ENCODE results near the gene MGMT.

The MGMT gene

DNA sequence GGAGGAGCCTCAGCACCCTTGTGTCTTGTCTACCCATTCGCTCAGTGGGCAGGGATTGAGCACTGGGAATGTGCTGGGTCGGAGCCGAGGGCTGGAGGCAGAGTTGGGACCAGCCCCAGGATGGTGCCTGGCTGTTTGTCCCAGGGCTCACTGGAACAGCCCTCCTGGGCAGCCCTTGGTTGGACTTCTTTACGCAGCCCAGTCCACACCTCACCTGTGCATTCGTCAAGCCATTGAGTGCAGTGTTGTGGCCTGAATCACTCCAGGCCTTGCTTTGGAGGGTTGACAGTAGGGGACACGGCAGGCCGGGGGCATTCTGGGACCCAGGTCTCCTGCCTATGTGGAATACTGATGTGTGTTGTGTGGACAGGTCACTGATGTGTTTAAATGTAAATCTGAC is 229.6 kb downstream of the MGMT start:
- DNase-seq: no peak

GRCh38 chr10:129697463-129698247 is 230.6 kb downstream of the MGMT start:
- DNase-seq: no peak

DNA sequence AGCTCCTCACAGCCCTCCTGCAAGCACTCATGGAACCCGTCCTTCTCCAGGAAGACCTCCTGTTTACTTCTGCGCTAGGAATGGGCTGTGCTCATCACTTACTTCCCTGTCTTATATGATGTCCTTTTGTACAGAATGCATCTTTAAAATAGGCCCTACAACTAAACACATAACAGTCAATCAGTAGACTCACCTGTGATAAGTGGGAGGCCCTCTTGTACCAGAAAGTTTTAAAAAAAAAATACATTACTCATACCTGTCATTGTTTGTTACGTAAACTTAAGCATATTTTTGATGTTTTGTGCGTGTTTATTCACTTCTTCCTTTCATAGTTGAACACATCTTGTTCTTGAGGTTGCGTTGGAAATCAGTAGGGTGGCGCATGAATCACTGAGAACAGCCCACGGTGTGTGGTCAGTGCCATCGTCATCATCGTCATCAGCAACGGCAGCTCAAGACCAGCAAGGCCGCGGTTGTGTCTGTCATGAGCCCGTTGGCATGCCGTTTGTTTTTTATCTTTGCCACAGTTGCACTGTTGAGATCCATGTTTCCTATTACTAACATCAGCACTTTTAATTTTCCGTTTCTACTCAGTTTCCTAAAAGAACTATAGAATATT is 232.8 kb downstream of the MGMT start:
- no peak for DNase-seq

DNA sequence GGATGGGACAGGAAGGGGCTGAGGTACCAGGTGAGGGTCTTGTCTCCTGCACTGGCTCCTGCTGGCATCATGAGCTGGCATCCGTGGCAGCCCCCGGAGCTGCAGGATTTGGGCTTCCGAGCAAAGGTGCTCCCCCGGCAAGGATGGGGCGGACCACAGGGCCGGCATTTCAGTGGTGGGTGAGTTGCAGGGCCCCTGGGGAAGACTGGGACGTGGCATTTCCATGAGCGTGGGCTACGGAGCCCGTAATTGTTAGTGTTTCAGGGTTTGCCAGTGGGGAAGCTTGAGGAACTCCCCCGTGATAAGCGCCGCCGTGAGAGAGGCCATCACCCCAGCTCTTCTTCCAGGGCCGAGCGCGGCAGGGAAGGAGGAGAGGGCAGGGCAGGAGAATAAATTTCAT is 235.6 kb downstream of the MGMT start:
- no peak for DNase-seq

GRCh38 chr10:129703287-129704137 is 236.5 kb downstream of the MGMT start:
- no peak for DNase-seq

DNA sequence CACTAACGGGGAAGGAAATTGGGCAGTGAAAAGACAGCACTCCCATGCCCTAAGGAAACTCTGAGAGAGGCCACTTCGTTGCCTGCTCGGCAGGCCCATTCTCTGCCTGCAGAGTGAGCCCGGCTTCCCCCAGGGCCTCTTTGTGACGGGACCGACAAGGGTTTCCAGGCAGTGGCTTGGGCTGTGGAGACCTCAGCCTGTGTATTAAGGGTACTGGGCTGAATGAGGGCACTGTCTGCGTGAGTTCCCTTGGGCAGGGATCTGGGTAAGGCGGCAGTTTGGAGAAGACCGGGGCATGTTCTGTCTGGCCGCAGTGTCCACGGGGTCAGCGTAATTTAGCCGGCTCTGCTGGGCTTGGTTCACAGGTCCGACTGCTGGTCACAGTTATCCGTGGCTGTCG is 237.2 kb downstream of the MGMT start:
- DNase-seq: no peak

- no peak for DNase-seq
Observed at GRCh38 chr10:129704786-129705525, 237.9 kb downstream of the MGMT start.

- no peak for DNase-seq
Observed at GRCh38 chr10:129705676-129706075, 238.6 kb downstream of the MGMT start.

- no peak for DNase-seq
Observed at GRCh38 chr10:129706081-129706480, 239.0 kb downstream of the MGMT start.

GRCh38 chr10:129706523-129706922 is 239.5 kb downstream of the MGMT start:
- no peak for DNase-seq

- DNase-seq: no peak
Observed at GRCh38 chr10:129707406-129708388, 240.7 kb downstream of the MGMT start.

DNA sequence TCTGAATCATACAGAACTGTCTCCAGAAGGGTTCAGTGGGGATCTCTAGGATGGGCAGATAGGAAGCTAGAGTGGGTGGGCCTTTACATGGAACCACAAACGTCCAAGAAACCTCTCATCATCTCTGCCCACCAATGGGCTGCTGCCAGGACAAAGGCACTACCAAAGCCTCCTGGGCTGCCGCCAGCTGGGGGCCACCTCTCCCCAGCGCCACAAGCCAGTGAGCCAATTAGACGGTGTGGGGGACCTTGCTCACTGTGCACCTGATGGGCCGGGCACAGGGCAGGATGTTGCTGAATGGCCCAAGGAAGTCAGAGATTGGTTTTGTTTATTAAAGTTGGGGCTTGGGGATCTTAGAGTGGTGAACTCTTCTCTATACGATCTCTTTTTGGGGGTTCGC is 242.1 kb downstream of the MGMT start:
- DNase-seq: no peak

DNA sequence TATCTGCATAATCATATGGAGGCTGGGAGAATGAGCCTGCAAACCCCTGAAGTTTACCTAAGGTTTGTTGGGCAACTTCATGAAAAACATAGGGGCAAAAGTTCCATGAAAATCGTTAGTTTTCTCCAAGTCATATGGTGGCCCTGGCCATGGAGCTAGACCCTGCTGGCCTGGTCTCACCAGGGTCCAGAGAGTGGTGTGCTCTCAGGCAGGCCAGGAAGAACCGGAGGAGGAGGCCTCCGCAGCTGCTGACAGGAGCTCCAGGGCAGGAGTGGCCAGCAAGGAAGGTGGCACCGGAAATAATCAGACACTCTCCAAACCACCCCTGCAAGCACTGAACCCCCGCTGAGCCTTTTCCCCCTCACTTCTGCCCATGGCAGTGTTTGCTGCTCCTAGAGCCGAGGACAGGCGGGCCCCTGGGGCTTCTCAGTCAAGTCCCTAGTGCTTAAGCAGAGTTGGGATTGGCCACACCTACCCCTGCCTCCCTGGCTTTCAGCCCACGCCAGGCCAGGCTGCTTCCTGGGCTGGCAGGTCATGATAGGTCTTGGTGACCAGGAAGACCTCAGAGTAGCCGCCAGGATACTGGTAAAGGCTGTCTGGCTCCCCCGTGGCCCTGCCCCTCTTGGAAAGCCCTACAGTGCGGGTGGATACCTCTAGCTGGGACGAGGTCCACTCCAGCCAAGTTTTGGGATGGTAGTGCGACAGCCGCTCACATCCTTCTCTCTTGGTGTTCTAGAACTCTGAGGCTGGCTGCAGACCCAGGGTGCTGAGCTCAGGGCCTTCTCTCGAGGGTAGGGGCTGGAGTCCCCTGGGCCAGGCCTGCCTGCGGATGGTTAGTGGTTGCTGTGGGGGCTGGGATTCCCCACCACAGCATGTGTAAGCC is 242.8 kb downstream of the MGMT start:
- no peak for DNase-seq

GRCh38 chr10:129710510-129710847 is 243.4 kb downstream of the MGMT start:
- DNase-seq: no peak

- no peak for DNase-seq
Observed at GRCh38 chr10:129711291-129711690, 244.2 kb downstream of the MGMT start.

- DNase-seq: no peak
Observed at GRCh38 chr10:129712000-129712399, 245.0 kb downstream of the MGMT start.

GRCh38 chr10:129713659-129714265 is 246.7 kb downstream of the MGMT start:
- no peak for DNase-seq

- DNase-seq: no peak
Observed at GRCh38 chr10:129715805-129716204, 248.8 kb downstream of the MGMT start.

- no peak for DNase-seq
Observed at GRCh38 chr10:129716211-129716681, 249.2 kb downstream of the MGMT start.

- no peak for DNase-seq
Observed at GRCh38 chr10:129716881-129717280, 249.8 kb downstream of the MGMT start.

Measured in CD4-positive, alpha-beta T cell treated with Interleukin-17A for 1 hour (primary cell).